T-cell (primary cell): ENCODE data around the gene CYP8B1. TPM values are rescaled to one million over a fixed set of nuclear protein-coding genes. Genes with fewer than 3 reads are reported as not detected.

Source experiments
- ATAC-seq, 4 experiments: fragments of 200-7000 bp in 3 of 4; fragments of 150-1000 bp in 1 of 4; cut with Tn5 transposase; replicated peaks in 1 of 4; 1 replicate in 3 of 4; 2 replicates in 1 of 4; pipeline ENCODE4 v1.10.0; 2021; ENCODE audit warnings: moderate library complexity in 3 of 4, mild to moderate bottlenecking in 2 of 4, moderate number of reproducible peaks in 1 of 4
- CTCF ChIA-PET, 2 donors: fragments of 300-600 bp; sonication (Branson Sonifier 250); formaldehyde crosslinking; loops; one replicate each; lab custom pipeline; 2022; ENCODE audit warnings: antibody characterized with exemption in 2 of 2; lab: Charles Lee
- POLR2A ChIA-PET, 2 donors: fragments of 300-600 bp; sonication (Branson Sonifier 250); formaldehyde crosslinking; loops; one replicate each; lab custom pipeline; 2022; ENCODE audit warnings: antibody characterized with exemption in 2 of 2; lab: Charles Lee
- DNase-seq, 35 experiments: peaks; one replicate each; pipeline versions ENCODE4 v3.0.0 to v3.0.0-alpha.2; 2013 to 2023
- H3K27ac ChIP-seq: one replicate; pipeline ENCODE4 v1.5.1; 2013; ENCODE audit warnings: low read length
- H3K27me3 ChIP-seq, 2 experiments: replicated peaks in 1 of 2; 1 replicate in 1 of 2; 2 replicates in 1 of 2; pipeline versions ENCODE4 v1.6.1 to v1.7.0; 2013; ENCODE audit warnings: low read length in 1 of 2, mixed read lengths in 1 of 2; ENCODE audit not compliant: control insufficient read depth in 2 of 2, insufficient read depth in 2 of 2; ENCODE audit errors: extremely low read depth in 1 of 2
- H3K36me3 ChIP-seq, 2 donors: 1 replicate in 1 of 2; 2 replicates in 1 of 2; pipeline versions ENCODE4 v1.6.1 to v1.7.0; 2013; ENCODE audit warnings: low read length in 1 of 2; ENCODE audit not compliant: control insufficient read depth in 2 of 2, insufficient read depth in 1 of 2; ENCODE audit errors: extremely low read depth in 1 of 2
- H3K4me1 ChIP-seq, 2 experiments: 1 replicate in 1 of 2; 2 replicates in 1 of 2; pipeline versions ENCODE4 v1.6.1 to v1.7.0; 2013; ENCODE audit warnings: low read length in 2 of 2, mixed read lengths in 1 of 2; ENCODE audit not compliant: insufficient read depth in 2 of 2, control insufficient read depth in 1 of 2; ENCODE audit errors: extremely low read depth in 1 of 2
- H3K4me3 ChIP-seq, 2 donors: 1 replicate in 1 of 2; 2 replicates in 1 of 2; pipeline versions ENCODE4 v1.5.1 to v1.7.0; 2013; ENCODE audit warnings: mild to moderate bottlenecking in 2 of 2, low read length in 1 of 2, moderate library complexity in 1 of 2; ENCODE audit not compliant: control insufficient read depth in 1 of 2; ENCODE audit errors: extremely low read depth in 1 of 2
- H3K9me3 ChIP-seq: 2 replicates; pipeline ENCODE4 v1.7.0; 2013
- H3K27ac Mint-ChIP-seq, 2 donors: one replicate each; pipeline ENCODE4 v1.8.0; 2020 to 2021; ENCODE audit warnings: mild to moderate bottlenecking in 2 of 2, mixed read lengths in 2 of 2
- H3K27me3 Mint-ChIP-seq, 2 donors: one replicate each; pipeline ENCODE4 v1.8.0; 2021 to 2022; ENCODE audit warnings: mixed read lengths in 2 of 2
- H3K36me3 Mint-ChIP-seq: one replicate; pipeline ENCODE4 v1.8.0; 2021; ENCODE audit warnings: mixed read lengths
- H3K4me1 Mint-ChIP-seq, 3 donors: one replicate each; pipeline ENCODE4 v1.8.0; 2020 to 2022; ENCODE audit warnings: mixed read lengths in 3 of 3, mild to moderate bottlenecking in 1 of 3
- H3K4me3 Mint-ChIP-seq, 3 donors: one replicate each; pipeline ENCODE4 v1.8.0; 2020 to 2022; ENCODE audit warnings: mild to moderate bottlenecking in 3 of 3, mixed read lengths in 3 of 3, moderate library complexity in 3 of 3
- H3K9me3 Mint-ChIP-seq, 3 donors: one replicate each; pipeline ENCODE4 v1.8.0; 2020 to 2022; ENCODE audit warnings: mixed read lengths in 3 of 3
- WGBS: methylation state at CpG from one replicate; pipeline ENCODE4 v1.1.5; 2013; ENCODE audit warnings: missing lambda C conversion rate; ENCODE audit not compliant: insufficient coverage; 5-methylcytosine and 5-hydroxymethylcytosine counted together
- total RNA-seq, 35 experiments: library from RNA in 6 of 35; stranded (reverse) in 6 of 35; fragments of 120-200 nt in 1 of 35; gene quantifications; one replicate each; pipeline versions ENCODE4 v1.2.1 to v1.2.4 and lab custom pipeline; 2013 to 2026

Gene CYP8B1
- total RNA-seq, 5 donors from 2014 or later (not counting 1 experiment from before 2014, with no cell fraction given): 0.09 to 0.23 (median 0.13) TPM; not detected in 2

- Histone ChIP-seq H3K27me3 (peaks cover 0 to 27% of the 10 kb centered on the region in 2 experiments), H3K36me3 (no peaks in the 10 kb centered on the region), H3K4me1 (peaks cover 0 to 14% of the 10 kb centered on the region in 2 experiments), H3K27ac (no peak within 1 kb of the TSS), H3K4me3 (peak within 1 kb of the TSS; percentile 33 to 60), H3K9me3 (no peaks in the 10 kb centered on the region)
- Mint-ChIP-seq H3K4me3 (peak within 1 kb of the TSS; percentile 65 to 88 (median 76)), H3K9me3 (peaks cover 4 to 18% (median 11%) of the 10 kb centered on the region in 3 donors), H3K27me3 (peaks cover 32 to 41% of the 10 kb centered on the region in 2 donors), H3K27ac (peak within 1 kb of the TSS; percentile 30 to 74), H3K4me1 (peaks cover 13 to 19% (median 15%) of the 10 kb centered on the region in 3 donors), H3K36me3 (peaks cover 18% of the 10 kb centered on the region)
- ChIA-PET POLR2A (no interaction called here), CTCF (interaction anchor here in 1 of 2 donors (0.6 kb wide), 1 partner anchor 480 kb away, joined by 3 read pairs; no protein-coding TSS in a partner anchor)
- peak in 21 of 35 experiments; percentile 3 to 45 (median 16) for DNase-seq
- 14% methylated on average over 54 of the region's 59 CpGs for WGBS
- peak; percentile 70 to 86 (median 79) for ATAC-seq
Measured at GRCh38 chr3:42906070-42906847, 30.6 kb upstream of the CYP8B1 start, which contains the start of gene ZNF662. TSS of gene ZNF662 (plus strand) at chr3:42906142. CDS start at chr3:42908115, 1,973 bp downstream.

GRCh38 chr3:42905740-42906069, 30.0 kb upstream of the CYP8B1 start:
- Mint-ChIP-seq H3K27ac (peak overlapping the region; percentile 30 to 74), H3K4me3 (peak overlapping the region; percentile 65 to 88 (median 76)), H3K27me3 (peaks cover 32 to 44% of the 10 kb centered on the region in 2 donors), H3K36me3 (peaks cover 18% of the 10 kb centered on the region), H3K9me3 (peaks cover 4 to 18% (median 11%) of the 10 kb centered on the region in 3 donors), H3K4me1 (peaks cover 13 to 19% (median 15%) of the 10 kb centered on the region in 3 donors)
- Histone ChIP-seq H3K27ac (no peak overlapping the region), H3K9me3 (no peaks in the 10 kb centered on the region), H3K4me1 (peaks cover 0 to 14% of the 10 kb centered on the region in 2 experiments), H3K36me3 (no peaks in the 10 kb centered on the region), H3K4me3 (peak overlapping the region; percentile 33 to 60), H3K27me3 (peaks cover 0 to 27% of the 10 kb centered on the region in 2 experiments)
- peak in 3 of 4 experiments; percentile 42 to 60 (median 57) for ATAC-seq
- ChIA-PET CTCF (interaction anchor here in 1 of 2 donors (0.6 kb wide), 1 partner anchor 481 kb away, joined by 3 read pairs; no protein-coding TSS in a partner anchor), POLR2A (no interaction called here)
- no CpG with 5 or more reads among the region's 12 CpGs for WGBS
- no peak for DNase-seq

- peaks cover 13% of the 10 kb centered on the region for H3K36me3 Mint-ChIP-seq
- ChIA-PET CTCF (no interaction called here), POLR2A (interaction anchor here in 1 of 2 donors (0.8 kb wide), 1 partner anchor 217 kb away, joined by 12 read pairs; no protein-coding TSS in a partner anchor)
- DNase-seq (no peak), ATAC-seq (no peak)
- H3K27ac ChIP-seq: no peak overlapping the region
- peaks cover 4 to 14% (median 8%) of the 10 kb centered on the region in 3 donors for H3K9me3 Mint-ChIP-seq
- peaks cover 13 to 19% (median 15%) of the 10 kb centered on the region in 3 donors for H3K4me1 Mint-ChIP-seq
- H3K27ac Mint-ChIP-seq: no peak overlapping the region
- peaks cover 0 to 14% of the 10 kb centered on the region in 2 experiments for H3K4me1 ChIP-seq
- WGBS: 90% methylated on average over 1 of the region's 1 CpG
- H3K36me3 ChIP-seq: no peaks in the 10 kb centered on the region
- no peak overlapping the region for H3K4me3 Mint-ChIP-seq
- peaks cover 0 to 27% of the 10 kb centered on the region in 2 experiments for H3K27me3 ChIP-seq
- no peaks in the 10 kb centered on the region for H3K9me3 ChIP-seq
- no peak overlapping the region for H3K4me3 ChIP-seq
- H3K27me3 Mint-ChIP-seq: peaks cover 32 to 44% of the 10 kb centered on the region in 2 donors
Measured at GRCh38 chr3:42904076-42904475, 28.4 kb upstream of the CYP8B1 start.

GRCh38 chr3:42902257-42902656, 26.6 kb upstream of the CYP8B1 start:
- Mint-ChIP-seq H3K9me3 (peaks cover 4 to 14% (median 8%) of the 10 kb centered on the region in 3 donors), H3K27ac (no peak overlapping the region), H3K27me3 (peaks cover 25 to 31% of the 10 kb centered on the region in 2 donors), H3K4me1 (peaks cover 12 to 17% (median 14%) of the 10 kb centered on the region in 3 donors), H3K4me3 (no peak overlapping the region), H3K36me3 (peaks cover 13% of the 10 kb centered on the region)
- ATAC-seq (no peak), DNase-seq (no peak)
- no peak overlapping the region for H3K27ac ChIP-seq
- peaks cover 0 to 14% of the 10 kb centered on the region in 2 experiments for H3K4me1 ChIP-seq
- ChIA-PET POLR2A (no interaction called here), CTCF (no interaction called here)
- peaks cover 0 to 20% of the 10 kb centered on the region in 2 experiments for H3K27me3 ChIP-seq
- no peaks in the 10 kb centered on the region for H3K36me3 ChIP-seq
- no CpG with 5 or more reads among the region's 2 CpGs for WGBS
- no peak overlapping the region for H3K4me3 ChIP-seq
- no peaks in the 10 kb centered on the region for H3K9me3 ChIP-seq

GRCh38 chr3:42901073-42901415, 25.4 kb upstream of the CYP8B1 start:
- H3K27ac ChIP-seq: no peak overlapping the region
- peaks cover 0 to 8% of the 10 kb centered on the region in 2 experiments for H3K4me1 ChIP-seq
- DNase-seq: no peak
- Mint-ChIP-seq H3K4me1 (peaks cover 5 to 6% (median 5%) of the 10 kb centered on the region in 3 donors), H3K4me3 (no peak overlapping the region), H3K27ac (no peak overlapping the region), H3K9me3 (peaks cover 4 to 14% (median 8%) of the 10 kb centered on the region in 3 donors), H3K27me3 (peaks cover 16 to 22% of the 10 kb centered on the region in 2 donors), H3K36me3 (peaks cover 6% of the 10 kb centered on the region)
- H3K4me3 ChIP-seq: no peak overlapping the region
- no peaks in the 10 kb centered on the region for H3K36me3 ChIP-seq
- no peak for ATAC-seq
- POLR2A ChIA-PET: no interaction called here
- peaks cover 0 to 7% of the 10 kb centered on the region in 2 experiments for H3K27me3 ChIP-seq
- 64% methylated on average over 2 of the region's 3 CpGs for WGBS
- H3K9me3 ChIP-seq: no peaks in the 10 kb centered on the region
- CTCF ChIA-PET: no interaction called here

- peaks cover 0 to 2% of the 10 kb centered on the region in 2 experiments for H3K4me1 ChIP-seq
- Mint-ChIP-seq H3K27me3 (peaks cover 12 to 17% of the 10 kb centered on the region in 2 donors), H3K4me3 (no peak overlapping the region), H3K27ac (no peak overlapping the region), H3K4me1 (peaks cover under 1 to 1% (median under 1%) of the 10 kb centered on the region in 3 donors), H3K9me3 (peaks cover 4 to 14% (median 8%) of the 10 kb centered on the region in 3 donors), H3K36me3 (peaks cover 6% of the 10 kb centered on the region)
- DNase-seq: no peak
- H3K27ac ChIP-seq: no peak overlapping the region
- no peaks in the 10 kb centered on the region for H3K9me3 ChIP-seq
- no peak overlapping the region for H3K4me3 ChIP-seq
- no peak for ATAC-seq
- POLR2A ChIA-PET: no interaction called here
- 87% methylated on average over 5 of the region's 8 CpGs for WGBS
- H3K27me3 ChIP-seq: peaks cover 0 to 2% of the 10 kb centered on the region in 2 experiments
- H3K36me3 ChIP-seq: no peaks in the 10 kb centered on the region
- CTCF ChIA-PET: no interaction called here
Measured at GRCh38 chr3:42900226-42901072, 24.8 kb upstream of the CYP8B1 start.
